ENCODE measurements around the gene SMU1. TPM values are rescaled to one million over a fixed set of nuclear protein-coding genes. Genes with fewer than 3 reads are reported as not detected.

Gene SMU1
- total RNA-seq, 4 donors from 2014 or later = 14.3 to 18.5 (median 16.7) TPM

- H3K4me3 ChIP-seq = no peak overlapping the region
- no peaks in the 10 kb centered on the region for H3K36me3 ChIP-seq
- H3K9me3 ChIP-seq = no peaks in the 10 kb centered on the region
- H3K4me1 ChIP-seq = peaks cover 33% of the 10 kb centered on the region
- no peak for DNase-seq (ENCODE audit: low spot score in 2 of 2)
- H3K27me3 ChIP-seq = no peaks in the 10 kb centered on the region
- no peak overlapping the region for H3K27ac ChIP-seq
- WGBS = 60% methylated on average over 8 of the region's 8 CpGs
- TF ChIP-seq EP300 (IDR thresholded peaks at IDR 0.05) (no peak), POLR2A (IDR thresholded peaks at IDR 0.05) (no peak), POLR2AphosphoS5 (IDR thresholded peaks at IDR 0.05) (no peak), CTCF (IDR thresholded peaks at IDR 0.05) (no peak)
Measured at GRCh38 chr9:33082538-33083326, 6.3 kb upstream of the SMU1 start.

GRCh38 chr9:33082128-33082527 is 5.7 kb upstream of the SMU1 start:
- H3K4me3 ChIP-seq = no peak overlapping the region
- no peaks in the 10 kb centered on the region for H3K27me3 ChIP-seq
- H3K9me3 ChIP-seq = no peaks in the 10 kb centered on the region
- H3K36me3 ChIP-seq = no peaks in the 10 kb centered on the region
- DNase-seq (ENCODE audit: low spot score in 2 of 2) = no peak
- 66% methylated on average over 5 of the region's 5 CpGs for WGBS
- H3K27ac ChIP-seq = no peak overlapping the region
- TF ChIP-seq CTCF (IDR thresholded peaks at IDR 0.05) (no peak), POLR2AphosphoS5 (IDR thresholded peaks at IDR 0.05) (no peak), POLR2A (IDR thresholded peaks at IDR 0.05) (no peak)
- H3K4me1 ChIP-seq = peaks cover 33% of the 10 kb centered on the region

- Histone ChIP-seq H3K36me3 (no peaks in the 10 kb centered on the region), H3K4me1 (peaks cover 33% of the 10 kb centered on the region), H3K9me3 (no peaks in the 10 kb centered on the region), H3K27ac (peak overlapping the region; percentile 75), H3K4me3 (peak overlapping the region; percentile 28), H3K27me3 (no peaks in the 10 kb centered on the region)
- 10% methylated on average over 9 of the region's 9 CpGs for WGBS
- TF ChIP-seq CTCF (IDR thresholded peaks at IDR 0.05) (peak; percentile 65 to 75), POLR2A (IDR thresholded peaks at IDR 0.05) (no peak), POLR2AphosphoS5 (IDR thresholded peaks at IDR 0.05) (peak in 2 of 3 donors; percentile 36 to 77), EP300 (IDR thresholded peaks at IDR 0.05) (no peak)
- peak in 1 of 2 donors; percentile 86 for DNase-seq (ENCODE audit: low spot score in 2 of 2)
Measured at GRCh38 chr9:33081128-33081851, 4.8 kb upstream of the SMU1 start.

GRCh38 chr9:33080534-33080933 is 4.1 kb upstream of the SMU1 start:
- no peaks in the 10 kb centered on the region for H3K9me3 ChIP-seq
- H3K4me1 ChIP-seq = peaks cover 39% of the 10 kb centered on the region
- peak overlapping the region; percentile 75 for H3K27ac ChIP-seq
- peak overlapping the region; percentile 28 for H3K4me3 ChIP-seq
- no peak for DNase-seq (ENCODE audit: low spot score in 2 of 2)
- H3K27me3 ChIP-seq = no peaks in the 10 kb centered on the region
- WGBS = 35% methylated on average over 6 of the region's 6 CpGs
- TF ChIP-seq POLR2A (IDR thresholded peaks at IDR 0.05) (no peak), POLR2AphosphoS5 (IDR thresholded peaks at IDR 0.05) (peak in 1 of 3 donors; percentile 22)
- H3K36me3 ChIP-seq = no peaks in the 10 kb centered on the region

GRCh38 chr9:33068991-33069390 is 7.5 kb downstream of the SMU1 start:
- H3K27me3 ChIP-seq = no peaks in the 10 kb centered on the region
- no peak overlapping the region for H3K4me3 ChIP-seq
- no peak for DNase-seq (ENCODE audit: low spot score in 2 of 2)
- peaks cover 4% of the 10 kb centered on the region for H3K4me1 ChIP-seq
- 85% methylated on average over 1 of the region's 1 CpG for WGBS
- no peak overlapping the region for H3K27ac ChIP-seq
- H3K36me3 ChIP-seq = peaks cover 93% of the 10 kb centered on the region
- TF ChIP-seq EP300 (IDR thresholded peaks at IDR 0.05) (no peak), POLR2A (IDR thresholded peaks at IDR 0.05) (no peak), POLR2AphosphoS5 (IDR thresholded peaks at IDR 0.05) (no peak), CTCF (IDR thresholded peaks at IDR 0.05) (no peak)
- no peaks in the 10 kb centered on the region for H3K9me3 ChIP-seq
